Caco-2 (cell line): ENCODE results near the gene GGACT. TPM values are rescaled to one million over a fixed set of nuclear protein-coding genes. Genes with fewer than 3 reads are reported as not detected.

Experiments
- BruUV-seq: library from RNA; stranded (reverse); fragments of 400-500 nt; replicated peaks from 2 replicates; lab custom pipeline; 2021; lab: Mats Ljungman, UMichigan
- CTCF ChIA-PET: fragments of 300-600 bp; sonication (Branson Sonifier 250); formaldehyde crosslinking; loops from one replicate; lab custom pipeline; 2022; ENCODE audit warnings: antibody characterized with exemption; lab: Charles Lee
- POLR2A ChIA-PET: fragments of 300-600 bp; sonication (Branson Sonifier 250); formaldehyde crosslinking; loops from one replicate; lab custom pipeline; 2022; ENCODE audit warnings: antibody characterized with exemption; lab: Charles Lee
- DNase-seq, 2 experiments: peaks; one replicate each; pipeline versions ENCODE4 v3.0.0 to v3.0.0-alpha.2; 2020 to 2022
- H3K27me3 ChIP-seq: replicated peaks from 2 replicates; pipeline ENCODE4 v1.6.0; 2011; ENCODE audit warnings: low read length; ENCODE audit not compliant: control insufficient read depth, insufficient read depth
- H3K36me3 ChIP-seq: 2 replicates; pipeline ENCODE4 v1.5.1; 2011; ENCODE audit warnings: low read length; ENCODE audit not compliant: control insufficient read depth, insufficient read depth
- H3K4me1 ChIP-seq: fragments of 250-450 bp; sonication (Bioruptor Pico); 2 replicates; pipeline ENCODE4 v1.5.1; 2020; ENCODE audit warnings: mild to moderate bottlenecking
- H3K4me3 ChIP-seq: 2 replicates; pipeline ENCODE4 v1.5.1; 2011; ENCODE audit warnings: low read depth, mild to moderate bottlenecking, control low read depth, low read length
- H3K9me3 ChIP-seq: fragments of 250-450 bp; sonication (Bioruptor Pico); 2 replicates; pipeline ENCODE4 v1.5.1; 2020; ENCODE audit warnings: mild to moderate bottlenecking, moderate library complexity
- H3K27ac Mint-ChIP-seq: one replicate; pipeline ENCODE4 v1.8.0; 2022; ENCODE audit warnings: mixed read lengths; ENCODE audit not compliant: unreplicated experiment
- H3K27me3 Mint-ChIP-seq: one replicate; pipeline ENCODE4 v1.8.0; 2022; ENCODE audit warnings: mixed read lengths; ENCODE audit not compliant: insufficient read depth, unreplicated experiment
- H3K36me3 Mint-ChIP-seq: one replicate; pipeline ENCODE4 v1.8.0; 2022; ENCODE audit warnings: mild to moderate bottlenecking, mixed read lengths; ENCODE audit not compliant: insufficient read depth, unreplicated experiment
- H3K4me1 Mint-ChIP-seq: one replicate; pipeline ENCODE4 v1.8.0; 2022; ENCODE audit warnings: low read depth, mixed read lengths; ENCODE audit not compliant: unreplicated experiment
- H3K4me3 Mint-ChIP-seq: one replicate; pipeline ENCODE4 v1.8.0; 2022; ENCODE audit warnings: mild to moderate bottlenecking, moderate library complexity, mixed read lengths; ENCODE audit not compliant: unreplicated experiment
- H3K9me3 Mint-ChIP-seq: one replicate; pipeline ENCODE4 v1.8.0; 2022; ENCODE audit warnings: mixed read lengths; ENCODE audit not compliant: unreplicated experiment
- CTCF ChIP-seq, 2 experiments: fragments of 200-600 bp in 1 of 2; IDR thresholded peaks; 1 replicate in 1 of 2; 2 replicates in 1 of 2; pipeline versions ENCODE4 v1.5.1 to v1.8.0; 2011 to 2022; ENCODE audit warnings: antibody characterized with exemption in 1 of 2, control low read depth in 1 of 2, inconsistent platforms in 1 of 2, low read depth in 1 of 2, low read length in 1 of 2, mild to moderate bottlenecking in 1 of 2, moderate library complexity in 1 of 2; ENCODE audit not compliant: insufficient read depth in 1 of 2, severe bottlenecking in 1 of 2, unreplicated experiment in 1 of 2
- intact Hi-C: fragments of 100-400 bp; cut with micrococcal nuclease; formaldehyde crosslinking; loops from one replicate; pipeline ENCODE4 v1.10.0; 2022; ENCODE audit not compliant: unreplicated experiment
- total RNA-seq: library from RNA; stranded (reverse); gene quantifications from 2 replicates; pipeline ENCODE4 v1.2.3, GENCODE V29; 2022

GGACT gene
- total RNA-seq, 1 experiment from 2014 or later, result 3.6 TPM

- DNase-seq, result no peak
- no peaks in the 10 kb centered on the region for H3K36me3 Mint-ChIP-seq
- ChIA-PET CTCF (no interaction called here), POLR2A (no interaction called here)
- no peaks in the 10 kb centered on the region for H3K4me1 Mint-ChIP-seq
- no peaks in the 10 kb centered on the region for H3K9me3 Mint-ChIP-seq
- Histone ChIP-seq H3K4me3 (no peak overlapping the region), H3K36me3 (no peaks in the 10 kb centered on the region), H3K4me1 (no peaks in the 10 kb centered on the region), H3K9me3 (no peaks in the 10 kb centered on the region), H3K27me3 (no peaks in the 10 kb centered on the region)
- no peaks in the 10 kb centered on the region for H3K27me3 Mint-ChIP-seq
- intact Hi-C loops, result loop anchor here (10.0 kb wide), 1 partner anchor 893 kb away; no protein-coding TSS in a partner anchor
- no peak for TF ChIP-seq CTCF (IDR thresholded peaks at IDR 0.05; ENCODE audit: insufficient read depth in 1 of 2, low read depth in 1 of 2, low read length in 1 of 2, severe bottlenecking in 1 of 2, unreplicated experiment in 1 of 2)
- no peak overlapping the region for H3K4me3 Mint-ChIP-seq
- H3K27ac Mint-ChIP-seq, result no peak overlapping the region
- no TSS peak for BruUV-seq
These were observed 40.8 kb downstream of the GGACT start for GRCh38 chr13:100547791-100548201.

- Mint-ChIP-seq H3K4me3 (no peak overlapping the region), H3K9me3 (no peaks in the 10 kb centered on the region), H3K27ac (no peak overlapping the region), H3K4me1 (no peaks in the 10 kb centered on the region), H3K36me3 (no peaks in the 10 kb centered on the region), H3K27me3 (no peaks in the 10 kb centered on the region)
- intact Hi-C loops, result loop anchor here (10.0 kb wide), 1 partner anchor 892 kb away; no protein-coding TSS in a partner anchor
- TF ChIP-seq CTCF (IDR thresholded peaks at IDR 0.05; ENCODE audit: insufficient read depth in 1 of 2, low read depth in 1 of 2, low read length in 1 of 2, severe bottlenecking in 1 of 2, unreplicated experiment in 1 of 2), result no peak
- DNase-seq, result no peak
- H3K27me3 ChIP-seq, result no peaks in the 10 kb centered on the region
- H3K36me3 ChIP-seq, result no peaks in the 10 kb centered on the region
- POLR2A ChIA-PET, result no interaction called here
- no peak overlapping the region for H3K4me3 ChIP-seq
- no peaks in the 10 kb centered on the region for H3K4me1 ChIP-seq
- no peaks in the 10 kb centered on the region for H3K9me3 ChIP-seq
- no TSS peak for BruUV-seq
- CTCF ChIA-PET, result no interaction called here
These were observed 41.7 kb downstream of the GGACT start for GRCh38 chr13:100546713-100547405.

DNA sequence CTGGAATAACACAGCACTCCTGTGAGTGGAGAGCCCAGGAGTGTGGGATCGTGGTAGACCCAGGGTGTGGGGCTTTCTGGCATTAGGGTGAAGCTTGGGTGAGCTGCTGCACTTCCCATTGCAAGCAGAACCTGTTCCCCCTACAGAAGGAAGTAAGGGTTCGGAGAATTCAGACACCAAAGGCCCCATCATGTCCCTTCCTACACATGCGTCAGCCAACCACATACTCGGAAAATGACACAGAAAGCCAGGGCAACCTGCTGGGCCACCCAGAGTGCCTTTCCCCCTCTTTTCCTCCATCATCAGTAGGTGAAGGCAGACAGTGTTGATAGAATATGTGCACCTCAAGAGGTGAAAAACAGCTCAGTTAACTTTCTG, 42.9 kb downstream of the GGACT start:
- ChIA-PET CTCF (no interaction called here), POLR2A (no interaction called here)
- H3K27ac Mint-ChIP-seq, result no peak overlapping the region
- Histone ChIP-seq H3K36me3 (no peaks in the 10 kb centered on the region), H3K9me3 (no peaks in the 10 kb centered on the region), H3K4me1 (no peaks in the 10 kb centered on the region), H3K4me3 (no peak overlapping the region), H3K27me3 (no peaks in the 10 kb centered on the region)
- no peak for DNase-seq
- H3K4me3 Mint-ChIP-seq, result no peak overlapping the region
- BruUV-seq, result no TSS peak
- no peaks in the 10 kb centered on the region for H3K36me3 Mint-ChIP-seq
- H3K27me3 Mint-ChIP-seq, result no peaks in the 10 kb centered on the region
- H3K4me1 Mint-ChIP-seq, result no peaks in the 10 kb centered on the region
- H3K9me3 Mint-ChIP-seq, result no peaks in the 10 kb centered on the region
- intact Hi-C loops, result loop anchor here (10.0 kb wide), 1 partner anchor 891 kb away; no protein-coding TSS in a partner anchor
- no peak for TF ChIP-seq CTCF (IDR thresholded peaks at IDR 0.05; ENCODE audit: insufficient read depth in 1 of 2, low read depth in 1 of 2, low read length in 1 of 2, severe bottlenecking in 1 of 2, unreplicated experiment in 1 of 2)
